A549 (cell line): ENCODE data around the gene BEX3. TPM values are rescaled to one million over a fixed set of nuclear protein-coding genes. Genes with fewer than 3 reads are reported as not detected.

Experiments
- ATAC-seq, 2 experiments: fragments of 200-7000 bp in 1 of 2; fragments of >200 bp in 1 of 2; cut with Nextera tagmentation in 1 of 2; cut with Tn5 transposase in 1 of 2; 3 replicates each; pipeline versions ENCODE4 v1.8.0 to v1.9.1; 2018 to 2020; ENCODE audit warnings: mild to moderate bottlenecking in 1 of 2, moderate library complexity in 1 of 2
- CTCF ChIA-PET: fragments of 300-600 bp; sonication (Branson Sonifier 250); formaldehyde crosslinking; extraction: SDS; loops from one replicate; lab custom pipeline; 2021; ENCODE audit warnings: antibody characterized with exemption, inconsistent platforms; lab: Yijun Ruan, JAX
- POLR2A ChIA-PET: fragments of 350-600 bp; formaldehyde crosslinking; extraction: SDS; loops from one replicate; lab custom pipeline; 2021; ENCODE audit warnings: antibody characterized with exemption, inconsistent platforms; lab: Yijun Ruan, JAX
- DNase-seq, 2 experiments: peaks; one replicate each; pipeline versions ENCODE4 v3.0.0 to v3.0.0-alpha.2; 2011 to 2016; ENCODE audit warnings: low read depth in 1 of 2, low spot score in 1 of 2
- FAIRE-seq: peaks from 2 replicates; lab custom pipeline; 2011; peaks lifted over from hg19 to GRCh38; lab: Jason Lieb, UNC
- H3K27ac ChIP-seq, 2 experiments: fragments of >200 bp; sonication (Bioruptor Twin); formaldehyde crosslinking; 3 replicates each; pipeline ENCODE4 v1.5.1; 2016 to 2017
- H3K4me1 ChIP-seq: fragments of >200 bp; sonication (Bioruptor Twin); formaldehyde crosslinking; 3 replicates; pipeline ENCODE4 v1.6.1; 2016
- H3K4me2 ChIP-seq: fragments of >200 bp; sonication (Bioruptor Twin); formaldehyde crosslinking; 3 replicates; pipeline ENCODE4 v1.6.1; 2016
- H3K4me3 ChIP-seq: fragments of >200 bp; sonication (Bioruptor Twin); formaldehyde crosslinking; 3 replicates; pipeline ENCODE4 v1.5.1; 2016
- H3K9me3 ChIP-seq: fragments of >200 bp; sonication (Bioruptor Twin); formaldehyde crosslinking; 3 replicates; pipeline ENCODE4 v1.6.1; 2016
- BCL3 ChIP-seq: fragments of >200 bp; sonication (Bioruptor Twin); formaldehyde crosslinking; IDR thresholded peaks from 3 replicates; pipeline ENCODE4 v1.6.1; 2016
- CTCF ChIP-seq: fragments of >200 bp; sonication (Bioruptor Twin); formaldehyde crosslinking; IDR thresholded peaks from 3 replicates; pipeline ENCODE4 v1.5.1; 2016
- E2F6 ChIP-seq: IDR thresholded peaks from 2 replicates; pipeline ENCODE4 v1.6.1; 2012; ENCODE audit warnings: low read depth, borderline replicate concordance
- ELK1 ChIP-seq: fragments of 150-350 bp; IDR thresholded peaks from 2 replicates; pipeline ENCODE4 v1.6.1; 2014; ENCODE audit warnings: low read depth, mild to moderate bottlenecking, low read length
- FOSB ChIP-seq: fragments of 250-450 bp; sonication (Bioruptor Pico); IDR thresholded peaks from 2 replicates; pipeline ENCODE4 v1.5.0; 2020; ENCODE audit warnings: mild to moderate bottlenecking, moderate library complexity
- HOXA7 ChIP-seq: fragments of 250-450 bp; sonication (Bioruptor Pico); IDR thresholded peaks from 2 replicates; pipeline ENCODE4 v1.5.0; 2020; ENCODE audit warnings: mild to moderate bottlenecking, moderate library complexity
- HOXB5 ChIP-seq: fragments of 250-450 bp; sonication (Bioruptor Pico); IDR thresholded peaks from 2 replicates; pipeline ENCODE4 v1.5.0; 2020; ENCODE audit warnings: mild to moderate bottlenecking, moderate library complexity
- JUN ChIP-seq, 2 experiments: fragments of >200 bp; sonication (Bioruptor Twin); formaldehyde crosslinking; IDR thresholded peaks; 2 replicates in 1 of 2; 3 replicates in 1 of 2; pipeline ENCODE4 v1.6.1; 2016 to 2017
- POLR2A ChIP-seq: IDR thresholded peaks from 2 replicates; pipeline ENCODE4 v1.6.1; 2012; ENCODE audit warnings: mild to moderate bottlenecking, low read length
- POLR2AphosphoS2 ChIP-seq: conservative IDR thresholded peaks from 2 replicates; pipeline ENCODE4 v1.6.1; 2012; ENCODE audit warnings: low read length, improper control_type of control experiment, inconsistent platforms
- RNF2 ChIP-seq: fragments of 200-600 bp; sonication (generic); IDR thresholded peaks from 2 replicates; pipeline ENCODE4 v1.6.1; 2016; ENCODE audit warnings: low read depth, mild to moderate bottlenecking, antibody characterized with exemption, moderate library complexity, borderline replicate concordance
- SMC3 ChIP-seq: fragments of >200 bp; sonication (Bioruptor Twin); formaldehyde crosslinking; IDR thresholded peaks from 3 replicates; pipeline ENCODE4 v1.6.1; 2018; ENCODE audit warnings: inconsistent platforms
- SREBF2 ChIP-seq: fragments of 450-650 bp; IDR thresholded peaks from 2 replicates; pipeline ENCODE4 v1.6.1; 2014; ENCODE audit warnings: mild to moderate bottlenecking, moderate library complexity
- TP53 ChIP-seq: fragments of 250-450 bp; sonication (Bioruptor Pico); IDR thresholded peaks from 2 replicates; pipeline ENCODE4 v1.5.0; 2021; ENCODE audit warnings: mild to moderate bottlenecking, moderate library complexity
- ZC3H11A ChIP-seq: fragments of 450-650 bp; IDR thresholded peaks from 2 replicates; pipeline ENCODE4 v1.6.1; 2014; ENCODE audit warnings: antibody characterized with exemption, mild to moderate bottlenecking
- ZSCAN20 ChIP-seq: fragments of 250-450 bp; sonication (Bioruptor Pico); IDR thresholded peaks from 2 replicates; pipeline ENCODE4 v1.8.0; 2022; ENCODE audit warnings: mild to moderate bottlenecking, moderate library complexity
- WGBS: methylation state at CpG from one replicate; pipeline ENCODE4 v1.1.6; 2017; ENCODE audit errors: missing lambda C conversion rate; 5-methylcytosine and 5-hydroxymethylcytosine counted together
- polyA plus RNA-seq, 4 experiments: library from polyadenylated mRNA; depleted of rRNA in 3 of 4; stranded (reverse); fragments of >200 nt; fragmentation: RNase III in 1 of 4; extraction: RNeasy Plus Mini Kit Qiagen cat#74134 plus additional on column Dnase treatment in 1 of 4; gene quantifications; 2 replicates in 3 of 4; 3 replicates in 1 of 4; pipeline ENCODE4 v1.2.3, GENCODE V29; 2011 to 2017

The BEX3 gene
- polyA plus RNA-seq, 2 of the 4 experiments (the other 2 are of a cell fraction), result 382 to 404 TPM

GRCh38 chrX:103362474-103362873 lies 13.9 kb upstream of the BEX3 start:
- Histone ChIP-seq H3K4me1 (peaks cover 28% of the 10 kb centered on the region), H3K4me3 (no peak overlapping the region), H3K9me3 (no peaks in the 10 kb centered on the region), H3K27ac (peak overlapping the region; percentile 51 to 65; a peak in 2 of 6 replicates), H3K4me2 (peak overlapping the region; percentile 68)
- FAIRE-seq (no peak), ATAC-seq (peak; percentile 64 to 92), DNase-seq (peak; percentile 27 to 49)
- no peak for TF ChIP-seq ZC3H11A
- TF ChIP-seq SMC3, result no peak
- TF ChIP-seq CTCF, result no peak
- no peak for TF ChIP-seq SREBF2
- no peak for TF ChIP-seq TP53 (CRISPR knock-in tag)
- POLR2A ChIA-PET, result no interaction called here
- CTCF ChIA-PET, result no interaction called here
- 0% methylated on average over 1 of the region's 1 CpG for WGBS

- ATAC-seq (no peak), DNase-seq (no peak), FAIRE-seq (no peak)
- H3K9me3 ChIP-seq, result no peaks in the 10 kb centered on the region
- peak overlapping the region; percentile 68 for H3K4me2 ChIP-seq
- no peak for TF ChIP-seq HOXB5 (CRISPR knock-in tag)
- TF ChIP-seq JUN (IDR thresholded peaks at IDR 0.05), result no peak
- no peak overlapping the region for H3K4me3 ChIP-seq
- WGBS, result 83% methylated on average over 2 of the region's 2 CpGs
- ChIA-PET CTCF (no interaction called here), POLR2A (no interaction called here)
- peak overlapping the region; percentile 51 to 65; a peak in 3 of 6 replicates for H3K27ac ChIP-seq
- H3K4me1 ChIP-seq, result peaks cover 28% of the 10 kb centered on the region
Observed at GRCh38 chrX:103363046-103363445, 13.3 kb upstream of the BEX3 start.

- H3K27ac ChIP-seq, result no peak overlapping the region
- ChIA-PET CTCF (no interaction called here), POLR2A (interaction anchor here (0.6 to 1.4 kb wide), 2 partner anchors 10 to 11 kb away, joined by 3 to 6 read pairs; partner anchors contain the start of gene TCEAL9)
- H3K4me2 ChIP-seq, result no peak overlapping the region
- no peaks in the 10 kb centered on the region for H3K9me3 ChIP-seq
- no peak for DNase-seq
- TF ChIP-seq RNF2, result no peak
- H3K4me3 ChIP-seq, result no peak overlapping the region
- peak in 1 of 2 experiments; percentile 47; a peak in 2 of 6 replicates for ATAC-seq
- 87% methylated on average over 1 of the region's 1 CpG for WGBS
- no peak for FAIRE-seq
- peaks cover 16% of the 10 kb centered on the region for H3K4me1 ChIP-seq
Observed at GRCh38 chrX:103367502-103367901, 8.8 kb upstream of the BEX3 start.

- TF ChIP-seq BCL3, result no peak
- no peak for TF ChIP-seq ELK1
- TF ChIP-seq ZSCAN20, result no peak
- no peak for TF ChIP-seq POLR2AphosphoS2
- no peak for TF ChIP-seq RNF2
- no peak for TF ChIP-seq POLR2A
- TF ChIP-seq E2F6, result no peak
- TF ChIP-seq HOXA7 (CRISPR knock-in tag), result no peak
- no peak for TF ChIP-seq FOSB (CRISPR knock-in tag)
- FAIRE-seq, result no peak
- Histone ChIP-seq H3K4me3 (no peak overlapping the region), H3K27ac (no peak overlapping the region), H3K4me1 (peaks cover 27% of the 10 kb centered on the region), H3K9me3 (no peaks in the 10 kb centered on the region), H3K4me2 (no peak overlapping the region)
- POLR2A ChIA-PET, result no interaction called here
- DNase-seq, result no peak
- CTCF ChIA-PET, result no interaction called here
- ATAC-seq, result no peak
Observed at GRCh38 chrX:103369479-103369878, 6.9 kb upstream of the BEX3 start.
